A673 (cell line): ENCODE measurements around the gene EIF5A.

Experiments used
- EZH2 ChIP-seq: fragments of 200-600 bp; sonication (generic); IDR thresholded peaks from 2 replicates; pipeline ENCODE4 v1.6.1; 2017; ENCODE audit warnings: borderline replicate concordance, low read depth, mild to moderate bottlenecking, mixed read lengths, antibody characterized with exemption, low read length; ENCODE audit not compliant: poor library complexity, severe bottlenecking
- TF ChIP-seq, protein P1 (sequence below): fragments of 300-800, 200-600 bp; sonication (generic); conservative IDR thresholded peaks from 2 replicates; pipeline ENCODE4 v1.5.1; 2017; ENCODE audit warnings: low read depth, mild to moderate bottlenecking, antibody characterized with exemption, low read length, moderate library complexity, mixed read lengths

DNA sequence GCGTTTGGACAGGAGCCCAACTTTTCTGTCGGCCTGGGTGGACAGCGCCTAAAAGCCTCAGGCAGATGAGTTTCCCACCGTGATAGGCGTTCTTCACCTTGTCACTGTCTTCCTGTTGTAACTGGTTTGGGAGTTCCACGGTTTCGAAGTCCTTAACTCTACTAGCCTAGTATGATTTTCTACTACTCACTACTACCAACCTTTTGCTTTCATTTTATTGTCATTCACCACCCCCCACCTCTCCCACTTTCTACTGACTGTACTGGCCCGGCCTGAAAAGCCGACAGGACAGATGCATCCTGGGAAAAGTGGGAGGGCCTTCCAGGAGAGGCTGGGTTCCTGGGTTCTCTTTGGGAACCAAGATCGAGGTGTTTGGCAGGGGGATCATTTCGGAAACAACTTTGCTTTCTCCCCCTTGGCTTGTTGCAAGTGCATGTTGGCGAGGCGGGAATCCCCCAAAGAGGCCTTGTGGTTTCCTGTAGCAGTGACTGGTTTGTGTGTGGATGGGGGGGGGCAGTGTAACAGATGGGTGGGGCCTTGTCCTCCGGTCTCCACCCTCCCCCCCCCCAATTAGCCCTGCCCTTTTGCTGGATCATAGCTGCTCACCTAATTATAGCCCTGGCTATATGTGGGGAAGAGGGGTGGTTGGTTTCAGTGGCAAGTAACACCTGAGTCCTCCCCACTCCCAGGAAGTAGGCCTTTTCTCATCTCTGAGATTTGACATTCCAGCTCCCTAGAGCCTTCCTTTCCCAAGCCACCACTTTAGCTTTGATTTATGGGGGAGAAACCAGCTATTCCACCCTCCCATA is 1.4 kb downstream of the EIF5A start:
- TF ChIP-seq, protein P1, sequence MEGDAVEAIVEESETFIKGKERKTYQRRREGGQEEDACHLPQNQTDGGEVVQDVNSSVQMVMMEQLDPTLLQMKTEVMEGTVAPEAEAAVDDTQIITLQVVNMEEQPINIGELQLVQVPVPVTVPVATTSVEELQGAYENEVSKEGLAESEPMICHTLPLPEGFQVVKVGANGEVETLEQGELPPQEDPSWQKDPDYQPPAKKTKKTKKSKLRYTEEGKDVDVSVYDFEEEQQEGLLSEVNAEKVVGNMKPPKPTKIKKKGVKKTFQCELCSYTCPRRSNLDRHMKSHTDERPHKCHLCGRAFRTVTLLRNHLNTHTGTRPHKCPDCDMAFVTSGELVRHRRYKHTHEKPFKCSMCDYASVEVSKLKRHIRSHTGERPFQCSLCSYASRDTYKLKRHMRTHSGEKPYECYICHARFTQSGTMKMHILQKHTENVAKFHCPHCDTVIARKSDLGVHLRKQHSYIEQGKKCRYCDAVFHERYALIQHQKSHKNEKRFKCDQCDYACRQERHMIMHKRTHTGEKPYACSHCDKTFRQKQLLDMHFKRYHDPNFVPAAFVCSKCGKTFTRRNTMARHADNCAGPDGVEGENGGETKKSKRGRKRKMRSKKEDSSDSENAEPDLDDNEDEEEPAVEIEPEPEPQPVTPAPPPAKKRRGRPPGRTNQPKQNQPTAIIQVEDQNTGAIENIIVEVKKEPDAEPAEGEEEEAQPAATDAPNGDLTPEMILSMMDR: no peak
- TF ChIP-seq EZH2: no peak
